LNCAP (cell line): Measurements from ENCODE around the gene ESR2.
A peak's percentile ranks its signal among the peaks of the same experiment; 100 is the strongest.

ENCODE experiments used
- TF ChIP-seq, protein P1 (sequence below): fragments of 450-650 bp; IDR thresholded peaks from 2 replicates; pipeline ENCODE4 v1.5.1; 2017; ENCODE audit warnings: mild to moderate bottlenecking

ESR2 gene

DNA sequence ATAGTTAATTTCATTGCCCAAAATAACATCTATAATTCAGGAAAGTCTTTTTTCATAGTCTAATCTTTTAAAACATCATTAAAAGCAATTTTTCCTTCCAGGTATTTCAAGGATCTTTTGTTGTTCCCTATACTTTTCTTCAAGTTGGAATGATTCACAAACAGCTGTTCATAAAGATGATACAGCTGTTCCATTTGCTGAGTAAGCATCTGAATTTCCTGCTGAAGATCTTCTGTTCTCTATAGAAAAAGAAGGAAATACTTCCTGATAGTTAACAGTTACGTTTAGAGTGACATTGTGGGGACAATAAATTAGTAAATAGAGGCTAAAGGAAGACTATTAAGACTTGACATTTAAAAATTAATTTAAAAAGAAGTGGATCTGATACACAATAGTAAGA lies 30.3 kb upstream of the ESR2 start:
- TF ChIP-seq, protein P1, sequence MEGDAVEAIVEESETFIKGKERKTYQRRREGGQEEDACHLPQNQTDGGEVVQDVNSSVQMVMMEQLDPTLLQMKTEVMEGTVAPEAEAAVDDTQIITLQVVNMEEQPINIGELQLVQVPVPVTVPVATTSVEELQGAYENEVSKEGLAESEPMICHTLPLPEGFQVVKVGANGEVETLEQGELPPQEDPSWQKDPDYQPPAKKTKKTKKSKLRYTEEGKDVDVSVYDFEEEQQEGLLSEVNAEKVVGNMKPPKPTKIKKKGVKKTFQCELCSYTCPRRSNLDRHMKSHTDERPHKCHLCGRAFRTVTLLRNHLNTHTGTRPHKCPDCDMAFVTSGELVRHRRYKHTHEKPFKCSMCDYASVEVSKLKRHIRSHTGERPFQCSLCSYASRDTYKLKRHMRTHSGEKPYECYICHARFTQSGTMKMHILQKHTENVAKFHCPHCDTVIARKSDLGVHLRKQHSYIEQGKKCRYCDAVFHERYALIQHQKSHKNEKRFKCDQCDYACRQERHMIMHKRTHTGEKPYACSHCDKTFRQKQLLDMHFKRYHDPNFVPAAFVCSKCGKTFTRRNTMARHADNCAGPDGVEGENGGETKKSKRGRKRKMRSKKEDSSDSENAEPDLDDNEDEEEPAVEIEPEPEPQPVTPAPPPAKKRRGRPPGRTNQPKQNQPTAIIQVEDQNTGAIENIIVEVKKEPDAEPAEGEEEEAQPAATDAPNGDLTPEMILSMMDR, result no peak

DNA sequence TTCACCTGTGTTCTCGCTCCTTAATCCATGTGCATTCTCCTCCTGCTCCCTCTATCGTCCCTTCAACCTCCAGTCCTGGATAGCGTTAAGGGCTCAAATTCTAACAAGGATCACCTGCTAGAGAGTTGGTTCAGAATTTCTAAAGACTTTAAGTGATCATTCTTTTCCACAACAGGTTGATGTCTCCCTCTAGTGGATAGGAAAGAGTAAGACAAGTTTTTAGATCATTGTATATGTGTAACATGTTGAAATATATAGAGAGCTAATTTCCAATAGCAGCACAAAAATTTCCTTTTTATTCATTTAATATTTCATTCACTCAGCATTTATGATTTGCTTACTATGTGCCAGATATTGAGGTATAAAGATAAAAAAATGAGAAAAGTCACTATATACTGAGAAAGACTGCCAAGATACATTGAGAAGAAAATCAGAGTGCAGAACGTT lies 9.3 kb upstream of the ESR2 start:
- TF ChIP-seq, protein P1, result peak; percentile 78

DNA sequence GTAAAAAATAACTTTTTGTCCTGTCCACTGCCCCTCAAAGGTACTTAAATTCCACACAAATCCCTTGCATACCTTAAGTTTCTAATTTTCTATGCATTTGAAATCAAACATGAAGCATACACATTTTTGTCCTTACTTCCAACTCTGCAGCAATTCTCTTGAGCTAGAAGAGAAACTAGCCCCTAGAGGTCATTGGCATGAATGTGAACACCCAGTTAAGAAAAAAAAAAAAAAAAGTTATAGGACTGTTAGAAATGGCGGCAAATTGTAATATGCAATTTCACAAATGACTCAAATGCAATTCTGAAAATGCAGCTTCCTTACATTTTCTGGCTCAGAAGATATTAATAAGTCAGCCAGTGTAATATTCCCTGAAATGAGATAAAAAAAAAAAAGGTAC lies 4.6 kb upstream of the ESR2 start:
- TF ChIP-seq, protein P1, result no peak

DNA sequence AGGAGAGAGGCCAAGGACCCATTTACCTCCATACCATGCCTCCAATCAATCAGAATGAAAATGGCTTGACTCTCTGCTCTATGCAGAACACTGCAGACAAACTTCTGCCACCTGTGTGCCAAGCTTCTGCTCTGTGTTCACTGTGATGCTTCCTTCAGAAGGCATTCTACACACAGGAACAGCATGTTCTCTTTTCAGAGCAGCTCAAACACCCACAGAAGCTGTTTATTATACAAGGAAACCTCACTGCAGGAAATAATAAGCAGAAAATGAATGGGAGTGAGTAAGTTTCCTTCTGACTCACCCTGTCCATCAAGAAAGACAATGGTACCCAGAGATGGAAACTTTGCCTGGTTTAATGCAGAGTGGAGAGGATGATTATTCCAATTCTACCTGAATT lies 2.4 kb upstream of the ESR2 start:
- TF ChIP-seq, protein P1, result no peak

DNA sequence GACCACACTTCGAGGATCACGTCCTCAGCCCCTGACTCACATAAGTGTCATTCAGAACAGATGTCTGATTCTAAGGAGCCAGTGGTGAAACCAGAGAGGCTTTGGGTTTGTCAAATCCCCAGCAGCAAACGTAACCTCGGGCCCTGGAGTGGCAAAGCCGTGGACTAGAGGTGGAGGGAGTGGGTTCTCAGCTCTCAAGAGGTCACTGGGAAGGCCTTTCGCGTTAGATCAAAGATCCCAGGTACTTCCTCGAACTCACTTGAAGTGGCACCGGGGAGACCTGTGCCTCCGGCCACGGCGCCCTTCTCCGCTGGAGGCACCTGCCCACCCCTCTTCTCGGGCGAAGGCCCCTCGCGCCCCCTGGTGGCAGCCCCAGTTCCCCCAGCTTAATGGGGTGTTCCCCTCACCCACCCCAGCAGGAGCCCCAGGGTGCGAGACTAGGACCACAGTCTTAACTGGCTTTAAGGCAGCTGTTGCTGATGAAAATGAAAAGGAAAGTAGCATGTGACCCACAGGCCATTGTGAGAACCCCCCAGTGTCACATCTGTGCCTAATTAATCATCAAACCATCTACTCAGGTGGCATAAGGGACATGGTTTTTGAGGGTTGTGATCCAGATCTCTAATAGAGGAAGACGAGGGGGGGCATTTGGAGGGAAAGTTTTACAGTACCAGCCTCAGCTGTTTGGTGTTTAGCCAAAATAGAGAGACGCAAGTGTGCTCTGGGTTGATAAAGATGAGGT lies 672 bp upstream of the ESR2 start:
- TF ChIP-seq, protein P1, result peak; percentile 91

DNA sequence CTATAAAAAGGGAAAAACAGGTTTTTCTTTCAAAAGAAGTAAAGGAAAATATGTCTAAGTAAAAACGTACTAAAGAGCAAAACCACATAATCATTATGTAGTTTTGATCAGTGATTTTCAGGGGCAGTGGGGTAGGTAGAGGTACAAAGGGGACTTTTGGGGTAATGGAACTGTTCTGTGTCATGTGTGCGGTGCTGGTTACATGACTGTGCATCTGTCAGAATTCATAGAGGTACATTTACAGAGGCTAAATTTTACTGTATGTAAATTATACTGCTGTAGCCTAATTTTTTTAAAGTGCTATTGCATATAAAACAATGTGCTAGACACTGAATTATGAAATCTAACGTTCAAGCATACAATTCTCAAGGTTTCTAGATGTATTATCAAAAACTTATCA lies 2.0 kb downstream of the ESR2 start:
- TF ChIP-seq, protein P1, result no peak

DNA sequence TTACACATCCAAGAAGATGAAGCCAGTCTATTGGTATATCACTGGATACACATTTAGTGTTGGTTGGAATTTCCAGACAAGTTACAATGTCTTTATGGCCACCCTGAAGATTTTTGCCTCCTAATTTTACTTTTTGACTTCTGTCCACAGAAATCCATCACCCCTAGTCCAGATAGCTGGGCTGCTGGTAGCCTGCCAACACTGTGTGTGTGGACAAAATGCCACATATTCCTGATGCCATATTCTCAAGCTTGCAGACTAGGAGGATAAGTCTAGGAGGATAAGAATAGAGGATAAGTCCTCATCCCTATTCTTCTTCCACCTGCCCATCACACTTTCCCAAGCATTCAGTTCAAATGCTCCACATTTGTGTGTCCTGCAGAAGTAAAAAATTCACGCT lies 4.6 kb downstream of the ESR2 start:
- TF ChIP-seq, protein P1, result no peak

DNA sequence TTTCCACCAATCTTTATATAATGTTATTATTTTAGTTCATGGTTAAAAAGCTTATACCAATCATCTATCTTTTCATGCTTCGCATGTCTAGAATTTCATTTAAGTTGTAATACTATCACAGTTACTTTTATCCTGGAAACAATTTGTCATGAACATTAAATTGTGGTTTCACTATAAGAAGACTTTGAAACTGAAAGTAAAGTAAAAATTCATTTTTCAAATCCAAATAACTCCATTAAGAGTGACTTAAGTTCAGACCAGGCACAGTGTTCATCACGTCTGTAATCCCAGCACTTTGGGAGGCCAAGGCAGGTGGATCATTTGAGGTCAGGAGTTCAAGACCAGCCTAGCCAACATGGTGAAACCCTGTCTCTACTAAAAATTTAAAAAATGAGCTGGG lies 12.4 kb downstream of the ESR2 start:
- TF ChIP-seq, protein P1, result no peak
